Neural cell (in vitro differentiated cells): Measurements from ENCODE around the gene PCMT1. TPM values are rescaled to one million over a fixed set of nuclear protein-coding genes. Genes with fewer than 3 reads are reported as not detected.

ENCODE experiments used
- H2AFZ ChIP-seq: fragments of 200-600, 300-800 bp; sonication (generic), shearing (Covaris generic); 2 replicates; pipeline ENCODE4 v1.6.0; 2014; ENCODE audit warnings: low read depth, mild to moderate bottlenecking, antibody characterized with exemption, low read length, moderate library complexity
- H3F3A ChIP-seq: fragments of 200-600 bp; shearing (Covaris generic); 2 replicates; pipeline ENCODE4 v1.6.1; 2016; ENCODE audit warnings: mild to moderate bottlenecking, moderate library complexity, mixed read lengths, antibody characterized with exemption, low read length; ENCODE audit not compliant: insufficient read depth, poor library complexity, severe bottlenecking
- H3K27ac ChIP-seq: fragments of 200-600, 300-800 bp; sonication (generic), shearing (Covaris generic); 2 replicates; pipeline ENCODE4 v1.5.1; 2014; ENCODE audit warnings: mild to moderate bottlenecking, low read length, moderate library complexity
- H3K27me3 ChIP-seq: fragments of 300-800, 200-600 bp; sonication (generic), shearing (Covaris generic); 2 replicates; pipeline ENCODE4 v1.6.0; 2014; ENCODE audit warnings: mild to moderate bottlenecking, low read depth, low read length, moderate library complexity; ENCODE audit not compliant: insufficient read depth
- H3K36me3 ChIP-seq: fragments of 300-800, 200-600 bp; sonication (generic), shearing (Covaris generic); 2 replicates; pipeline ENCODE4 v1.5.1; 2014; ENCODE audit warnings: mild to moderate bottlenecking, antibody characterized with exemption, low read length, moderate library complexity; ENCODE audit not compliant: insufficient read depth
- H3K4me2 ChIP-seq: fragments of 300-800, 200-600 bp; sonication (generic), shearing (Covaris generic); 2 replicates; pipeline ENCODE4 v1.6.0; 2014; ENCODE audit warnings: mild to moderate bottlenecking, low read length
- H3K4me3 ChIP-seq: fragments of 300-800, 200-600 bp; sonication (generic), shearing (Covaris generic); 2 replicates; pipeline ENCODE4 v1.5.1; 2014; ENCODE audit warnings: mild to moderate bottlenecking, low read length, moderate library complexity
- H3K79me2 ChIP-seq: fragments of 200-600 bp; shearing (Covaris generic); replicated peaks from 2 replicates; pipeline ENCODE4 v1.6.0; 2014; ENCODE audit warnings: mild to moderate bottlenecking, low read length, moderate library complexity; ENCODE audit not compliant: insufficient read depth
- H3K9ac ChIP-seq: fragments of 300-800, 200-600 bp; sonication (generic), shearing (Covaris generic); 2 replicates; pipeline ENCODE4 v1.6.1; 2016; ENCODE audit warnings: mild to moderate bottlenecking, low read length, mixed read lengths
- H3K9me2 ChIP-seq: fragments of 200-600 bp; shearing (Covaris generic); 2 replicates; pipeline ENCODE4 v1.6.1; 2016; ENCODE audit warnings: mild to moderate bottlenecking, low read length, mixed read lengths; ENCODE audit not compliant: insufficient read depth
- H3K9me3 ChIP-seq: fragments of 200-600, 300-800 bp; sonication (generic), shearing (Covaris generic); 2 replicates; pipeline ENCODE4 v1.6.1; 2016; ENCODE audit warnings: mild to moderate bottlenecking, mixed run types, low read length, moderate library complexity, mixed read lengths
- H4K20me1 ChIP-seq: fragments of 200-600 bp; shearing (Covaris generic); 2 replicates; pipeline ENCODE4 v1.6.1; 2016; ENCODE audit warnings: mild to moderate bottlenecking, mixed run types; ENCODE audit not compliant: insufficient read depth
- EP300 ChIP-seq: fragments of 450-650 bp; conservative IDR thresholded peaks from 2 replicates; pipeline ENCODE4 v1.6.1; 2014; ENCODE audit warnings: antibody characterized with exemption, mild to moderate bottlenecking, moderate library complexity; ENCODE audit not compliant: poor library complexity, severe bottlenecking
- EZH2 ChIP-seq: fragments of 200-600, 300-800 bp; shearing (Covaris generic), sonication (generic); IDR thresholded peaks from 2 replicates; pipeline ENCODE4 v1.6.1; 2014; ENCODE audit warnings: antibody characterized with exemption, low read length, borderline replicate concordance, mild to moderate bottlenecking; ENCODE audit not compliant: insufficient read depth, poor library complexity, severe bottlenecking
- MXI1 ChIP-seq: fragments of 450-650 bp; conservative IDR thresholded peaks from 2 replicates; pipeline ENCODE4 v1.6.1; 2014; ENCODE audit warnings: antibody characterized with exemption, mild to moderate bottlenecking; ENCODE audit not compliant: poor library complexity, severe bottlenecking
- POLR2AphosphoS5 ChIP-seq: IDR thresholded peaks from 2 replicates; pipeline ENCODE4 v1.6.1; 2012
- RAD21 ChIP-seq: fragments of 450-650 bp; conservative IDR thresholded peaks from 2 replicates; pipeline ENCODE4 v1.6.1; 2014; ENCODE audit warnings: antibody characterized with exemption, mild to moderate bottlenecking, moderate library complexity
- REST ChIP-seq: IDR thresholded peaks from 2 replicates; pipeline ENCODE4 v1.6.1; 2012; ENCODE audit warnings: borderline replicate concordance
- SMC3 ChIP-seq: fragments of 450-650 bp; conservative IDR thresholded peaks from 2 replicates; pipeline ENCODE4 v1.6.1; 2014; ENCODE audit warnings: antibody characterized with exemption, mild to moderate bottlenecking, moderate library complexity; ENCODE audit not compliant: poor library complexity
- TAF1 ChIP-seq: IDR thresholded peaks from 2 replicates; pipeline ENCODE4 v1.6.1; 2012; ENCODE audit warnings: low read depth
- polyA plus RNA-seq: library from polyadenylated mRNA; depleted of rRNA; stranded (reverse); fragments of >200 nt; gene quantifications from 2 replicates; pipeline ENCODE4 v1.2.3, GENCODE V29; 2014
- TF ChIP-seq, protein P1 (sequence below): fragments of 450-650 bp; IDR thresholded peaks from 2 replicates; pipeline ENCODE4 v1.5.1; 2014; ENCODE audit warnings: antibody characterized with exemption, mild to moderate bottlenecking, moderate library complexity; ENCODE audit not compliant: poor library complexity, severe bottlenecking

Gene PCMT1
- polyA plus RNA-seq, 1 donor from 2014 or later: 384 TPM

- no peak overlapping the region for H2AFZ ChIP-seq
- H3F3A ChIP-seq: no peaks in the 10 kb centered on the region
- H4K20me1 ChIP-seq: no peaks in the 10 kb centered on the region
- H3K9me2 ChIP-seq: no peaks in the 10 kb centered on the region
- TF ChIP-seq EZH2 (no peak), POLR2AphosphoS5 (no peak), REST (no peak), EP300 (no peak), TAF1 (no peak)
- TF ChIP-seq, protein P1, sequence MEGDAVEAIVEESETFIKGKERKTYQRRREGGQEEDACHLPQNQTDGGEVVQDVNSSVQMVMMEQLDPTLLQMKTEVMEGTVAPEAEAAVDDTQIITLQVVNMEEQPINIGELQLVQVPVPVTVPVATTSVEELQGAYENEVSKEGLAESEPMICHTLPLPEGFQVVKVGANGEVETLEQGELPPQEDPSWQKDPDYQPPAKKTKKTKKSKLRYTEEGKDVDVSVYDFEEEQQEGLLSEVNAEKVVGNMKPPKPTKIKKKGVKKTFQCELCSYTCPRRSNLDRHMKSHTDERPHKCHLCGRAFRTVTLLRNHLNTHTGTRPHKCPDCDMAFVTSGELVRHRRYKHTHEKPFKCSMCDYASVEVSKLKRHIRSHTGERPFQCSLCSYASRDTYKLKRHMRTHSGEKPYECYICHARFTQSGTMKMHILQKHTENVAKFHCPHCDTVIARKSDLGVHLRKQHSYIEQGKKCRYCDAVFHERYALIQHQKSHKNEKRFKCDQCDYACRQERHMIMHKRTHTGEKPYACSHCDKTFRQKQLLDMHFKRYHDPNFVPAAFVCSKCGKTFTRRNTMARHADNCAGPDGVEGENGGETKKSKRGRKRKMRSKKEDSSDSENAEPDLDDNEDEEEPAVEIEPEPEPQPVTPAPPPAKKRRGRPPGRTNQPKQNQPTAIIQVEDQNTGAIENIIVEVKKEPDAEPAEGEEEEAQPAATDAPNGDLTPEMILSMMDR: no peak
- H3K79me2 ChIP-seq: no peaks in the 10 kb centered on the region
- H3K36me3 ChIP-seq: no peaks in the 10 kb centered on the region
- H3K27me3 ChIP-seq: no peaks in the 10 kb centered on the region
- no peak overlapping the region for H3K9ac ChIP-seq
- no peak overlapping the region for H3K27ac ChIP-seq
- no peaks in the 10 kb centered on the region for H3K9me3 ChIP-seq
- no peak overlapping the region for H3K4me3 ChIP-seq
- no peak overlapping the region for H3K4me2 ChIP-seq
These were observed 71.0 kb downstream of the PCMT1 start for GRCh38 chr6:149820506-149820905.

GRCh38 chr6:149821492-149821891 is 72.0 kb downstream of the PCMT1 start:
- Histone ChIP-seq H3K27me3 (no peaks in the 10 kb centered on the region), H3K4me3 (no peak overlapping the region), H3K79me2 (no peaks in the 10 kb centered on the region), H3K36me3 (no peaks in the 10 kb centered on the region), H3K27ac (no peak overlapping the region), H2AFZ (no peak overlapping the region), H4K20me1 (no peaks in the 10 kb centered on the region), H3K9me3 (no peaks in the 10 kb centered on the region), H3K9me2 (no peaks in the 10 kb centered on the region), H3F3A (no peaks in the 10 kb centered on the region), H3K9ac (no peak overlapping the region), H3K4me2 (no peak overlapping the region)
- TF ChIP-seq EP300 (no peak), RAD21 (no peak), SMC3 (no peak), POLR2AphosphoS5 (no peak), EZH2 (no peak), MXI1 (no peak), REST (no peak), TAF1 (no peak)
- TF ChIP-seq, protein P1: no peak
